ENCODE results near the gene CAPS2. TPM values are rescaled to one million over a fixed set of nuclear protein-coding genes. Genes with fewer than 3 reads are reported as not detected.
"Not testable (repeated sequence)": the region's sequence is repeated elsewhere in the genome, so short reads cannot be mapped to it uniquely, and the experiment has no call there.

CAPS2 gene
- total and polyA plus RNA-seq, 8 donors: 5.2 to 9.8 (median 8.2) TPM

DNA sequence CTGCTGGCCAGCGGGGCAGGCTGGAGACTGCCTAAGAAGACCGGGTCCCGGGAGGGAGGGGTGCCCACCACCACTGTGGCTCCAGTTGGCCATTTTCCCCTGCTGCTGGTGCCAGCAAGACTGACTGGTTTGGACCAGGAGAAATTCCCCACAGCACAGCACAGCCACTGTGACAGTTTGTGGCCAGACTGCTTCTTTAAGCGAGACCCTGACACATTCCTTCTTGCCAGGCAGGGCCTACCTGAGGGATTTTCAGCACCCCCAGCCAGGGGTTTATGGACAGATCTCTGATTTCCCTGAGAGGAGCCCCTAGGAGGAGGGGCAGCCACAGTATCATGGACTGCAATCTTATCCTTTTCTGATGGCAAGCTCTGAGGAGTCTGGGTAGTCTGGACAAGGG lies 19.8 kb upstream of the CAPS2 start:
- TF ChIP-seq, protein P1, sequence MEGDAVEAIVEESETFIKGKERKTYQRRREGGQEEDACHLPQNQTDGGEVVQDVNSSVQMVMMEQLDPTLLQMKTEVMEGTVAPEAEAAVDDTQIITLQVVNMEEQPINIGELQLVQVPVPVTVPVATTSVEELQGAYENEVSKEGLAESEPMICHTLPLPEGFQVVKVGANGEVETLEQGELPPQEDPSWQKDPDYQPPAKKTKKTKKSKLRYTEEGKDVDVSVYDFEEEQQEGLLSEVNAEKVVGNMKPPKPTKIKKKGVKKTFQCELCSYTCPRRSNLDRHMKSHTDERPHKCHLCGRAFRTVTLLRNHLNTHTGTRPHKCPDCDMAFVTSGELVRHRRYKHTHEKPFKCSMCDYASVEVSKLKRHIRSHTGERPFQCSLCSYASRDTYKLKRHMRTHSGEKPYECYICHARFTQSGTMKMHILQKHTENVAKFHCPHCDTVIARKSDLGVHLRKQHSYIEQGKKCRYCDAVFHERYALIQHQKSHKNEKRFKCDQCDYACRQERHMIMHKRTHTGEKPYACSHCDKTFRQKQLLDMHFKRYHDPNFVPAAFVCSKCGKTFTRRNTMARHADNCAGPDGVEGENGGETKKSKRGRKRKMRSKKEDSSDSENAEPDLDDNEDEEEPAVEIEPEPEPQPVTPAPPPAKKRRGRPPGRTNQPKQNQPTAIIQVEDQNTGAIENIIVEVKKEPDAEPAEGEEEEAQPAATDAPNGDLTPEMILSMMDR (IDR thresholded peaks at IDR 0.05): no peak
- ATAC-seq: no peak
- intact Hi-C loops (cut with DNase I): loop anchor here in 1 of 2 donors (10.0 kb wide), 1 partner anchor 55 kb away; no protein-coding TSS in a partner anchor

DNA sequence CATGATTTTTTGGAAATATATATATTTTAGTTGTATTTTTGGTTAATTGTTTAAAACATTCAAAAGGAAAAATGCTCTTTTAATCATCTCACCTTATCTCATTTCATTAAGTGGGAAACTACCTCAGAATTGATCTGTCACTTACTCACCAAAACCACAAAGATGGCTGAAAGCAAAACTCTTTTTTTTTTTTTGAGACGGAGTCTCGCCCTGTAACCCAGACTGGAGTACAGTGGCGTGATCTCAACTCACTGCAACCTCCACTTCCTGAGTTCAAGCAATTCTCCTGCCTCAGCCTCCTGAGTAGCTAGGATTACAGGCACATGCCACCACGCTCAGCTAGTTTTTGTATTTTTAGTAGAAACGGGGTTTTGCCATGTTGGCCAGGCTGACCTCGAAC lies 16.1 kb upstream of the CAPS2 start:
- H3K9me3 ChIP-seq; ATAC-seq; intact Hi-C loops (cut with DNase I); H3K4me1 ChIP-seq; H3K27ac ChIP-seq; DNase-seq; H3K4me3 ChIP-seq; H3K36me3 ChIP-seq; H3K27me3 ChIP-seq: not testable (repeated sequence)

More for the DNA sequence above, 19.8 kb upstream of the CAPS2 start:
- Histone ChIP-seq H3K27me3 (no peaks in the 10 kb centered on the region), H3K4me1 (no peaks in the 10 kb centered on the region), H3K4me3 (no peak overlapping the region), H3K9me3 (peaks cover 0 to 11% of the 10 kb centered on the region in 2 donors), H3K36me3 (no peaks in the 10 kb centered on the region), H3K27ac (no peak overlapping the region)
- peak in 1 of 4 donors; percentile 37 for DNase-seq

DNA sequence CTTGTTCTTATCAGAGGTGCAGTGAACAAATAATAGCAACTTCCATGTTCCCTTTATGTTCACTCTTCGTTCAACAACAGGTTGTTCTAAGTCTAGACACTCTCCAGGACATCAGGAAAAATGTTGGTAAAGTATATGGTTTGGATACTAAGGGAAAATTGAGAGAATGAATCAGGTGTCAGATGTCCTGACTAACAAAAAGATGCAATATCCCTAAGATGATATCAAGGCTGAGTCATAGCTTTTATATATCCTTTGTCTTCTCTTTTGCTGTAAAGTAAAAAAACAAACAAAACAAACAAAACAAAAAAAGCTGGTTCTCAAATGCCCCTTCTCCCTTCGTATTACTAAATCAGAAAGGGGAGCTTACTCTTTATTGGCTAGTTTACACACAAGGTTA lies 15.4 kb upstream of the CAPS2 start:
- DNase-seq: no peak
- ATAC-seq: no peak
- Histone ChIP-seq H3K36me3 (no peaks in the 10 kb centered on the region), H3K27ac (no peak overlapping the region), H3K27me3 (no peaks in the 10 kb centered on the region), H3K4me1 (no peaks in the 10 kb centered on the region), H3K9me3 (no peaks in the 10 kb centered on the region), H3K4me3 (no peak overlapping the region)
- TF ChIP-seq, protein P1 (IDR thresholded peaks at IDR 0.05): no peak
- intact Hi-C loops (cut with DNase I): no loop called here

DNA sequence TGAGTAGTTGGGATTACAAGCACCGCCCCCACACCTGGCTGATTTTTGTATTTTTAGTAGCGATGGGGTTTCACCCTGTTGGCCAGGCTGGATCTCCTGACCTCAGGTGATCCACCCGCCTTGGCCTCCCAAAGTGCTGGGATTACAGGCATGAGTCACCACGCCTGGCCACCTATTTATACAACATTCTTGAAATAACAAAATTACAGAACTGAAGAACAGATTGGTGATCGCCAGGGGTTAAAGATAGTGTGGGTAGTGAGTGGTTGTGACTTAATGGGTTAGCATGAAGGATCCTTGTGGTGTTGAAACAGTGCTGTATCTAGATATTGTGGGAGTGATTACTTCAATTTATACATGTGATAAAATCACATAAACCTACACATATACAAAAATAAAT lies 11.7 kb upstream of the CAPS2 start:
- H3K27me3 ChIP-seq: no peaks in the 10 kb centered on the region
- no peak for DNase-seq
- H3K9me3 ChIP-seq: no peaks in the 10 kb centered on the region
- intact Hi-C loops (cut with DNase I): no loop called here
- H3K36me3 ChIP-seq: no peaks in the 10 kb centered on the region
- TF ChIP-seq, protein P1 (IDR thresholded peaks at IDR 0.05): no peak
- no peak overlapping the region for H3K4me3 ChIP-seq
- no peaks in the 10 kb centered on the region for H3K4me1 ChIP-seq
- no peak for ATAC-seq
- H3K27ac ChIP-seq: no peak overlapping the region

DNA sequence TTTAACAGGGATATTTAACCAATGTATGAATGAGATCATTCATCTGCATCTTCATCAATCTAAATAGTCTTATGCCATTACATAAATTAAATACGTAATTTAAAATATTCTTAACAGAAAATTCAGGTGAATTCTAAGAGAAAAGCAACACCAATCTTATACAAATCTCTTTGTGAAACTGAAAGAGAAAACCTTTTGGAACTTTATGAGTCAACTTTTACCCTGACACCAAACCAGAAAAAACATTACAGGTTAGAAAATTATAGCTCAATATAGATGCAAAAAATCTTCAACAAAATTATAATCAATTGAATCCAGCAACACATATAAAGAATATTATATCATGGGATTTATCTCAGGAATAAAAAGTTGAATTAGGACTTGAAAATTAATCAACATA lies 7.8 kb upstream of the CAPS2 start:
- TF ChIP-seq, protein P1 (IDR thresholded peaks at IDR 0.05): no peak
- intact Hi-C loops (cut with DNase I): loop anchor here in 1 of 2 donors (10.0 kb wide), 1 partner anchor 157 kb away; no protein-coding TSS in a partner anchor
- peaks cover 2 to 10% of the 10 kb centered on the region in 2 donors for H3K4me1 ChIP-seq
- DNase-seq: no peak
- H3K9me3 ChIP-seq: no peaks in the 10 kb centered on the region
- no peak overlapping the region for H3K27ac ChIP-seq
- peaks cover 0 to 3% of the 10 kb centered on the region in 2 donors for H3K27me3 ChIP-seq
- no peaks in the 10 kb centered on the region for H3K36me3 ChIP-seq
- H3K4me3 ChIP-seq: no peak overlapping the region
- no peak for ATAC-seq
